NCI-H1048 (cell line): ENCODE measurements around the gene PHIP.

Experiments
- DNase-seq: peaks from one replicate; lab custom pipeline; 2025; lab: John Stamatoyannopoulos, UW

Gene PHIP

GRCh38 chr6:79070206-79070825 is 7.7 kb downstream of the PHIP start:
- DNase-seq, result no peak

GRCh38 chr6:79066828-79067227 is 11.2 kb downstream of the PHIP start:
- DNase-seq, result no peak

GRCh38 chr6:79066330-79066729 is 11.7 kb downstream of the PHIP start:
- DNase-seq, result no peak

GRCh38 chr6:79065232-79065631 is 12.8 kb downstream of the PHIP start:
- no peak for DNase-seq

GRCh38 chr6:79064635-79065034 is 13.4 kb downstream of the PHIP start:
- no peak for DNase-seq

GRCh38 chr6:79062708-79063107 is 15.3 kb downstream of the PHIP start:
- DNase-seq, result no peak

GRCh38 chr6:79057746-79058145 is 20.3 kb downstream of the PHIP start:
- no peak for DNase-seq

- no peak for DNase-seq
Observed at GRCh38 chr6:79056226-79056625, 21.8 kb downstream of the PHIP start.

GRCh38 chr6:79048611-79049010 is 29.4 kb downstream of the PHIP start:
- DNase-seq, result no peak

- DNase-seq, result no peak
Observed at GRCh38 chr6:79047072-79047471, 31.0 kb downstream of the PHIP start.

- DNase-seq, result no peak
Observed at GRCh38 chr6:79045966-79046365, 32.1 kb downstream of the PHIP start.

- no peak for DNase-seq
Observed at GRCh38 chr6:79042799-79043126, 35.3 kb downstream of the PHIP start.

GRCh38 chr6:79042088-79042798 is 35.8 kb downstream of the PHIP start:
- no peak for DNase-seq

GRCh38 chr6:79040083-79040482 is 38.0 kb downstream of the PHIP start:
- no peak for DNase-seq

GRCh38 chr6:79038061-79038460 is 40.0 kb downstream of the PHIP start:
- no peak for DNase-seq

- no peak for DNase-seq
Observed at GRCh38 chr6:79034865-79035264, 43.2 kb downstream of the PHIP start.

- no peak for DNase-seq
Observed at GRCh38 chr6:79033279-79033678, 44.8 kb downstream of the PHIP start.

GRCh38 chr6:79031821-79032590 is 46.0 kb downstream of the PHIP start:
- DNase-seq, result no peak

GRCh38 chr6:79030511-79030910 is 47.5 kb downstream of the PHIP start:
- DNase-seq, result no peak

- no peak for DNase-seq
Observed at GRCh38 chr6:79030023-79030422, 48.0 kb downstream of the PHIP start.

GRCh38 chr6:79028641-79029314 is 49.3 kb downstream of the PHIP start:
- DNase-seq, result no peak

GRCh38 chr6:79011940-79012339 is 66.1 kb downstream of the PHIP start:
- DNase-seq, result no peak

GRCh38 chr6:79010422-79010821 is 67.6 kb downstream of the PHIP start:
- DNase-seq, result no peak
